HG03060 (cell line): ENCODE measurements around the gene PCYOX1L.

ENCODE experiments used
- ATAC-seq: cut with Tn5 transposase; IDR thresholded peaks from one replicate; pipeline ENCODE4 v1.9.1; 2021; ENCODE audit warnings: low read depth, moderate number of reproducible peaks; ENCODE audit not compliant: unreplicated experiment

PCYOX1L gene

GRCh38 chr5:149418910-149419531 is 61.2 kb downstream of the PCYOX1L start:
- no peak for ATAC-seq
